Measurements from ENCODE around the gene GCGR. TPM values are rescaled to one million over a fixed set of nuclear protein-coding genes. Genes with fewer than 3 reads are reported as not detected.

Gene GCGR
- total and polyA plus RNA-seq, 2 of the 13 experiments (the other 11 are each of a cell fraction or from before 2014, with no cell fraction given) = 0.04 to 0.13 TPM

DNA sequence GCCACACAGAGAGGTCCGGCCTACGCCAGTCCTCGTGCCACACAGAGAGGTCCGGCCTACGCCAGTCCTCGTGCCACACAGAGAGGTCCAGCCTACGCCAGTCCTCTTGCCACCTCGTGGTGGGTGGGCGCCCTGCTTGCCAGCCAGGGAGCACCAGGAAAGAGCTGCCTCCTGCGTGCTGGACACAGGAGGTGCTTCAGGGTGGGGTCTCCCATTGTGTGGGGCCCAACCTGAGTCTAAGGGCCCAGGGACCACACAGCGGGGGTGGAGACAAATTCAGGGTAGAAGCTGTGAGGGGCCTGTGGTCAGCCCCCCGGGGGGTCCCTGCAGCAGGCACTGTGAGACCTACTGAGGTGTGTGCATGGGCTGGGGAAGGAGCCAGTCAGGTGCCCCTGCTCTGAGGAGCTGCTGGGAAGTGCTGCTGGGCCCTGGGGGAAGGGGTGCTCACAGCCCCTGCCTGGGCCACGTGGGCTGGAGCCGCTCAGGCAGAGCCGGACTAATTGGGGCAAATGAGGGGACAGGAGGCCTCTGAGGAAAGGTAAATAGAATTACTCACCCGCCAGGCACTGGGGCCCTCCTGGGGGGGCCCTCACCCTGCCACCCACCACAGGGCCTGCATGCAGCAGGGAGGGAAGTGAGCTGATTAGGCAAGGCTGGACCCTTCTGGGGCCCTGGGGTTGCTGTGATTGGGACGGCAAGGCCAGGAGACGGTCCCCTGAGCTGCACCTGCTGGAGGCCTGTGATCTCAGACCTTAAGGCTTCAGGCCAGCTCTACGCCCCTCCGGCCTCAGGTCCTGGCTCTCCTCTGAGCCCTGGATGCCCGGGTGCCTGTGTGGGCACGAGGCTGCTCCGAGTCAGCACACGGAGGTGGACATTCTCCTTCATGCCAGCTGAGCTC is 11.0 kb downstream of the GCGR start (continued):
- TF ChIP-seq, protein P1, sequence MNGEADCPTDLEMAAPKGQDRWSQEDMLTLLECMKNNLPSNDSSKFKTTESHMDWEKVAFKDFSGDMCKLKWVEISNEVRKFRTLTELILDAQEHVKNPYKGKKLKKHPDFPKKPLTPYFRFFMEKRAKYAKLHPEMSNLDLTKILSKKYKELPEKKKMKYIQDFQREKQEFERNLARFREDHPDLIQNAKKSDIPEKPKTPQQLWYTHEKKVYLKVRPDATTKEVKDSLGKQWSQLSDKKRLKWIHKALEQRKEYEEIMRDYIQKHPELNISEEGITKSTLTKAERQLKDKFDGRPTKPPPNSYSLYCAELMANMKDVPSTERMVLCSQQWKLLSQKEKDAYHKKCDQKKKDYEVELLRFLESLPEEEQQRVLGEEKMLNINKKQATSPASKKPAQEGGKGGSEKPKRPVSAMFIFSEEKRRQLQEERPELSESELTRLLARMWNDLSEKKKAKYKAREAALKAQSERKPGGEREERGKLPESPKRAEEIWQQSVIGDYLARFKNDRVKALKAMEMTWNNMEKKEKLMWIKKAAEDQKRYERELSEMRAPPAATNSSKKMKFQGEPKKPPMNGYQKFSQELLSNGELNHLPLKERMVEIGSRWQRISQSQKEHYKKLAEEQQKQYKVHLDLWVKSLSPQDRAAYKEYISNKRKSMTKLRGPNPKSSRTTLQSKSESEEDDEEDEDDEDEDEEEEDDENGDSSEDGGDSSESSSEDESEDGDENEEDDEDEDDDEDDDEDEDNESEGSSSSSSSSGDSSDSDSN (CRISPR knock-in tag; IDR thresholded peaks at IDR 0.05) = peak; percentile 54
- TF ChIP-seq THAP11 (CRISPR knock-in tag; IDR thresholded peaks at IDR 0.05) (peak; percentile 65), HHEX (CRISPR knock-in tag; IDR thresholded peaks at IDR 0.05) (no peak), KDM5A (IDR thresholded peaks at IDR 0.05; ENCODE audit: borderline replicate concordance, low read length) (no peak), ZNF781 (CRISPR knock-in tag; IDR thresholded peaks at IDR 0.05; ENCODE audit: borderline replicate concordance, not compliant biosample characterization) (no peak), HNRNPUL1 (IDR thresholded peaks at IDR 0.05; ENCODE audit: low read depth, low read length) (no peak), RAD51 (IDR thresholded peaks at IDR 0.05; ENCODE audit: borderline replicate concordance) (no peak; the same call in 1 of the 2 replicates), TSC22D2 (CRISPR knock-in tag; IDR thresholded peaks at IDR 0.05; ENCODE audit: borderline replicate concordance) (no peak), ZBTB8A (CRISPR knock-in tag; IDR thresholded peaks at IDR 0.05; ENCODE audit: borderline replicate concordance, low read depth) (no peak), ZNF605 (CRISPR knock-in tag; IDR thresholded peaks at IDR 0.05) (peak; percentile 70; the same call in 1 of the 2 replicates), CEBPB (IDR thresholded peaks at IDR 0.05; ENCODE audit: borderline replicate concordance, low read depth, low read length) (peak; percentile 46; the same call in 1 of the 2 replicates), IKZF4 (CRISPR knock-in tag; IDR thresholded peaks at IDR 0.05; ENCODE audit: borderline replicate concordance, low read depth, not compliant biosample characterization) (no peak), ZNF441 (CRISPR knock-in tag; IDR thresholded peaks at IDR 0.05; ENCODE audit: borderline replicate concordance) (no peak), ZNF3 (CRISPR knock-in tag; IDR thresholded peaks at IDR 0.05) (no peak), ZNF564 (CRISPR knock-in tag; IDR thresholded peaks at IDR 0.05) (no peak), ZNF652 (CRISPR knock-in tag; IDR thresholded peaks at IDR 0.05; ENCODE audit: borderline replicate concordance, low read depth) (no peak), PHF20 (CRISPR knock-in tag; IDR thresholded peaks at IDR 0.05) (no peak), MYC (CRISPR knock-in tag; IDR thresholded peaks at IDR 0.05; ENCODE audit: borderline replicate concordance) (peak; percentile 76), SETDB1 (CRISPR knock-in tag; IDR thresholded peaks at IDR 0.05; ENCODE audit: borderline replicate concordance) (no peak), ZNF670 (CRISPR knock-in tag; IDR thresholded peaks at IDR 0.05; ENCODE audit: borderline replicate concordance) (no peak)
- TF ChIP-seq, protein P2, sequence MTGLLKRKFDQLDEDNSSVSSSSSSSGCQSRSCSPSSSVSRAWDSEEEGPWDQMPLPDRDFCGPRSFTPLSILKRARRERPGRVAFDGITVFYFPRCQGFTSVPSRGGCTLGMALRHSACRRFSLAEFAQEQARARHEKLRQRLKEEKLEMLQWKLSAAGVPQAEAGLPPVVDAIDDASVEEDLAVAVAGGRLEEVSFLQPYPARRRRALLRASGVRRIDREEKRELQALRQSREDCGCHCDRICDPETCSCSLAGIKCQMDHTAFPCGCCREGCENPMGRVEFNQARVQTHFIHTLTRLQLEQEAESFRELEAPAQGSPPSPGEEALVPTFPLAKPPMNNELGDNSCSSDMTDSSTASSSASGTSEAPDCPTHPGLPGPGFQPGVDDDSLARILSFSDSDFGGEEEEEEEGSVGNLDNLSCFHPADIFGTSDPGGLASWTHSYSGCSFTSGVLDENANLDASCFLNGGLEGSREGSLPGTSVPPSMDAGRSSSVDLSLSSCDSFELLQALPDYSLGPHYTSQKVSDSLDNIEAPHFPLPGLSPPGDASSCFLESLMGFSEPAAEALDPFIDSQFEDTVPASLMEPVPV (CRISPR knock-in tag; IDR thresholded peaks at IDR 0.05) = no peak
- TF ChIP-seq, protein P3, sequence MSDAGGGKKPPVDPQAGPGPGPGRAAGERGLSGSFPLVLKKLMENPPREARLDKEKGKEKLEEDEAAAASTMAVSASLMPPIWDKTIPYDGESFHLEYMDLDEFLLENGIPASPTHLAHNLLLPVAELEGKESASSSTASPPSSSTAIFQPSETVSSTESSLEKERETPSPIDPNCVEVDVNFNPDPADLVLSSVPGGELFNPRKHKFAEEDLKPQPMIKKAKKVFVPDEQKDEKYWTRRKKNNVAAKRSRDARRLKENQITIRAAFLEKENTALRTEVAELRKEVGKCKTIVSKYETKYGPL (CRISPR knock-in tag; IDR thresholded peaks at IDR 0.05) = no peak

Data from HepG2 (cell line).